ENCODE measurements around the gene ENOX1. TPM values are rescaled to one million over a fixed set of nuclear protein-coding genes. Genes with fewer than 3 reads are reported as not detected.

Gene ENOX1
- total and polyA plus RNA-seq, 9 of the 15 experiments (the other 6 are each of a cell fraction or from before 2014, with no cell fraction given), result not detected

DNA sequence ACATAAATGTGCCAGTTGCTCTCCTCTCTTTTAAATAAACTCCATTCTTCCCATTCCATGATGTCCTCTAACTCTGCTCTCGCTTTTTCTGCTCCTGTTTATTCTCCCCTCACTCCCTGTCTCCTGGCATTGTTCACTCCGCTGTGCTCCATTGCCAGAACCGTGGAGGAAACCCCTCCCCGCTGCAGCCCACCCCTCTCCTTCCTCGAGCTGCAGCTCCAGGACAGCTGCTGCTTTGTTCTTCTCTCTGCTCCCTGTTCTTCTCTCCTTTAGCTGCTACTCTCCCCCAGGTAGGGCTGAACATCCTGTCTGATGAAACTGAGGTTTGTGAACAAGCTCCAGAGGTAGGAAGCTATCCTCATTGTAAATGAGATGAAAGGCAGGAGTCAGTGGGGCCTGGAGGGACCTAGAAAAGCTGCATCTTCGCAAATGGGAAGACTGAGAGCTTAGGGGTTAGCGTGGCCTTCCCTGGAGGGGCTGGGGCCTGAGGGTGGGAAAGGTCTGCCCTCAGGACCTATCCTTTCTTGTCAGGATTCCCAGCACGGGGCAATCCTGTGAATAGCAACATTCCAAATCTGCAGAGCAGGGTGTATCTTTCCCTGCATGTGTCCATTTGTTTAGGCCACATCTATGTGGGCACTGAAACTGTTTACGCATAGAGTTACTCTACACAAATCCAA is 519.7 kb downstream of the ENOX1 start:
- ATAC-seq (no peak), DNase-seq (ENCODE audit: extremely low read depth in 1 of 4, low spot score in 3 of 4) (no peak), FAIRE-seq (no peak)
- ChIA-PET CTCF (ENCODE audit: low intra/inter-chr PET ratio) (no interaction called here), POLR2A (no interaction called here)
- Histone ChIP-seq H3K4me2 (ENCODE audit: insufficient read depth, low read length) (no peak overlapping the region), H3K36me3 (ENCODE audit: control insufficient read depth, insufficient read depth, low read length) (no peaks in the 10 kb centered on the region), H3K9me3 (replicated peaks; ENCODE audit: control insufficient read depth, insufficient read depth, low read depth, low read length) (no peaks in the 10 kb centered on the region), H4K20me1 (replicated peaks; ENCODE audit: control insufficient read depth, insufficient read depth, low read length) (no peaks in the 10 kb centered on the region), H3K9ac (ENCODE audit: insufficient read depth in 1 of 2, low read depth in 2 of 2, low read length in 2 of 2) (no peak overlapping the region), H3K27me3 (ENCODE audit: control insufficient read depth in 2 of 2, insufficient read depth in 2 of 2, low read length in 2 of 2) (no peaks in the 10 kb centered on the region), H2AFZ (ENCODE audit: low read depth, low read length) (no peak overlapping the region), H3K9me1 (ENCODE audit: control insufficient read depth, insufficient read depth, low read length) (no peaks in the 10 kb centered on the region), H3K27ac (ENCODE audit: extremely low read depth, low read depth, low read length) (no peak overlapping the region), H3K4me1 (replicated peaks in 1 of 2; ENCODE audit: control insufficient read depth in 2 of 2, insufficient read depth in 2 of 2, low read length in 2 of 2) (no peaks in the 10 kb centered on the region), H3K4me3 (no peak overlapping the region), H3K79me2 (ENCODE audit: control insufficient read depth, insufficient read depth, low read length) (no peaks in the 10 kb centered on the region)
- in situ Hi-C loops (cut with MboI) (no loop called here), intact Hi-C loops (cut with micrococcal nuclease) (no loop called here)
- BruUV-seq (replicated peaks), result no TSS peak
- WGBS (ENCODE audit: insufficient coverage, low coverage, missing lambda C conversion rate), result 0% methylated on average over 7 of the region's 9 CpGs
- TF ChIP-seq ZNF780A (CRISPR knock-in tag; IDR thresholded peaks at IDR 0.05), result no peak
- TF ChIP-seq, protein P1, sequence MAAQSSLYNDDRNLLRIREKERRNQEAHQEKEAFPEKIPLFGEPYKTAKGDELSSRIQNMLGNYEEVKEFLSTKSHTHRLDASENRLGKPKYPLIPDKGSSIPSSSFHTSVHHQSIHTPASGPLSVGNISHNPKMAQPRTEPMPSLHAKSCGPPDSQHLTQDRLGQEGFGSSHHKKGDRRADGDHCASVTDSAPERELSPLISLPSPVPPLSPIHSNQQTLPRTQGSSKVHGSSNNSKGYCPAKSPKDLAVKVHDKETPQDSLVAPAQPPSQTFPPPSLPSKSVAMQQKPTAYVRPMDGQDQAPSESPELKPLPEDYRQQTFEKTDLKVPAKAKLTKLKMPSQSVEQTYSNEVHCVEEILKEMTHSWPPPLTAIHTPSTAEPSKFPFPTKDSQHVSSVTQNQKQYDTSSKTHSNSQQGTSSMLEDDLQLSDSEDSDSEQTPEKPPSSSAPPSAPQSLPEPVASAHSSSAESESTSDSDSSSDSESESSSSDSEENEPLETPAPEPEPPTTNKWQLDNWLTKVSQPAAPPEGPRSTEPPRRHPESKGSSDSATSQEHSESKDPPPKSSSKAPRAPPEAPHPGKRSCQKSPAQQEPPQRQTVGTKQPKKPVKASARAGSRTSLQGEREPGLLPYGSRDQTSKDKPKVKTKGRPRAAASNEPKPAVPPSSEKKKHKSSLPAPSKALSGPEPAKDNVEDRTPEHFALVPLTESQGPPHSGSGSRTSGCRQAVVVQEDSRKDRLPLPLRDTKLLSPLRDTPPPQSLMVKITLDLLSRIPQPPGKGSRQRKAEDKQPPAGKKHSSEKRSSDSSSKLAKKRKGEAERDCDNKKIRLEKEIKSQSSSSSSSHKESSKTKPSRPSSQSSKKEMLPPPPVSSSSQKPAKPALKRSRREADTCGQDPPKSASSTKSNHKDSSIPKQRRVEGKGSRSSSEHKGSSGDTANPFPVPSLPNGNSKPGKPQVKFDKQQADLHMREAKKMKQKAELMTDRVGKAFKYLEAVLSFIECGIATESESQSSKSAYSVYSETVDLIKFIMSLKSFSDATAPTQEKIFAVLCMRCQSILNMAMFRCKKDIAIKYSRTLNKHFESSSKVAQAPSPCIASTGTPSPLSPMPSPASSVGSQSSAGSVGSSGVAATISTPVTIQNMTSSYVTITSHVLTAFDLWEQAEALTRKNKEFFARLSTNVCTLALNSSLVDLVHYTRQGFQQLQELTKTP (IDR thresholded peaks at IDR 0.05; ENCODE audit: low read depth in 1 of 2, partially characterized antibody in 2 of 2), result no peak
- TF ChIP-seq, protein P2, sequence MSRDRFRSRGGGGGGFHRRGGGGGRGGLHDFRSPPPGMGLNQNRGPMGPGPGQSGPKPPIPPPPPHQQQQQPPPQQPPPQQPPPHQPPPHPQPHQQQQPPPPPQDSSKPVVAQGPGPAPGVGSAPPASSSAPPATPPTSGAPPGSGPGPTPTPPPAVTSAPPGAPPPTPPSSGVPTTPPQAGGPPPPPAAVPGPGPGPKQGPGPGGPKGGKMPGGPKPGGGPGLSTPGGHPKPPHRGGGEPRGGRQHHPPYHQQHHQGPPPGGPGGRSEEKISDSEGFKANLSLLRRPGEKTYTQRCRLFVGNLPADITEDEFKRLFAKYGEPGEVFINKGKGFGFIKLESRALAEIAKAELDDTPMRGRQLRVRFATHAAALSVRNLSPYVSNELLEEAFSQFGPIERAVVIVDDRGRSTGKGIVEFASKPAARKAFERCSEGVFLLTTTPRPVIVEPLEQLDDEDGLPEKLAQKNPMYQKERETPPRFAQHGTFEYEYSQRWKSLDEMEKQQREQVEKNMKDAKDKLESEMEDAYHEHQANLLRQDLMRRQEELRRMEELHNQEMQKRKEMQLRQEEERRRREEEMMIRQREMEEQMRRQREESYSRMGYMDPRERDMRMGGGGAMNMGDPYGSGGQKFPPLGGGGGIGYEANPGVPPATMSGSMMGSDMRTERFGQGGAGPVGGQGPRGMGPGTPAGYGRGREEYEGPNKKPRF (IDR thresholded peaks at IDR 0.05; ENCODE audit: low read depth, low read length), result no peak
- no peak for TF ChIP-seq SMAD2 (IDR thresholded peaks at IDR 0.05; ENCODE audit: low read depth, low read length)
- no peak for TF ChIP-seq PHB2 (IDR thresholded peaks at IDR 0.05; ENCODE audit: low read depth)
- TF ChIP-seq, protein P3, sequence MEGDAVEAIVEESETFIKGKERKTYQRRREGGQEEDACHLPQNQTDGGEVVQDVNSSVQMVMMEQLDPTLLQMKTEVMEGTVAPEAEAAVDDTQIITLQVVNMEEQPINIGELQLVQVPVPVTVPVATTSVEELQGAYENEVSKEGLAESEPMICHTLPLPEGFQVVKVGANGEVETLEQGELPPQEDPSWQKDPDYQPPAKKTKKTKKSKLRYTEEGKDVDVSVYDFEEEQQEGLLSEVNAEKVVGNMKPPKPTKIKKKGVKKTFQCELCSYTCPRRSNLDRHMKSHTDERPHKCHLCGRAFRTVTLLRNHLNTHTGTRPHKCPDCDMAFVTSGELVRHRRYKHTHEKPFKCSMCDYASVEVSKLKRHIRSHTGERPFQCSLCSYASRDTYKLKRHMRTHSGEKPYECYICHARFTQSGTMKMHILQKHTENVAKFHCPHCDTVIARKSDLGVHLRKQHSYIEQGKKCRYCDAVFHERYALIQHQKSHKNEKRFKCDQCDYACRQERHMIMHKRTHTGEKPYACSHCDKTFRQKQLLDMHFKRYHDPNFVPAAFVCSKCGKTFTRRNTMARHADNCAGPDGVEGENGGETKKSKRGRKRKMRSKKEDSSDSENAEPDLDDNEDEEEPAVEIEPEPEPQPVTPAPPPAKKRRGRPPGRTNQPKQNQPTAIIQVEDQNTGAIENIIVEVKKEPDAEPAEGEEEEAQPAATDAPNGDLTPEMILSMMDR (IDR thresholded peaks at IDR 0.05 in 2 of 3, conservative IDR thresholded peaks at IDR 0.05 in 1 of 3; ENCODE audit: insufficient read depth in 2 of 3, low read depth in 1 of 3, low read length in 3 of 3), result no peak
- TF ChIP-seq, protein P4, sequence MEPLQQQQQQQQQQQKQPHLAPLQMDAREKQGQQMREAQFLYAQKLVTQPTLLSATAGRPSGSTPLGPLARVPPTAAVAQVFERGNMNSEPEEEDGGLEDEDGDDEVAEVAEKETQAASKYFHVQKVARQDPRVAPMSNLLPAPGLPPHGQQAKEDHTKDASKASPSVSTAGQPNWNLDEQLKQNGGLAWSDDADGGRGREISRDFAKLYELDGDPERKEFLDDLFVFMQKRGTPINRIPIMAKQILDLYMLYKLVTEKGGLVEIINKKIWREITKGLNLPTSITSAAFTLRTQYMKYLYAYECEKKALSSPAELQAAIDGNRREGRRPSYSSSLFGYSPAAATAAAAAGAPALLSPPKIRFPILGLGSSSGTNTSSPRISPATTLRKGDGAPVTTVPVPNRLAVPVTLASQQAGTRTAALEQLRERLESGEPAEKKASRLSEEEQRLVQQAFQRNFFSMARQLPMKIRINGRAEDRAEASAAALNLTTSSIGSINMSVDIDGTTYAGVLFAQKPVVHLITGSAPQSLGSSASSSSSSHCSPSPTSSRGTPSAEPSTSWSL (CRISPR knock-in tag; IDR thresholded peaks at IDR 0.05; ENCODE audit: borderline replicate concordance), result no peak
- TF ChIP-seq ZNF41 (CRISPR knock-in tag; conservative IDR thresholded peaks at IDR 0.05), result no peak
- TF ChIP-seq, protein P5, sequence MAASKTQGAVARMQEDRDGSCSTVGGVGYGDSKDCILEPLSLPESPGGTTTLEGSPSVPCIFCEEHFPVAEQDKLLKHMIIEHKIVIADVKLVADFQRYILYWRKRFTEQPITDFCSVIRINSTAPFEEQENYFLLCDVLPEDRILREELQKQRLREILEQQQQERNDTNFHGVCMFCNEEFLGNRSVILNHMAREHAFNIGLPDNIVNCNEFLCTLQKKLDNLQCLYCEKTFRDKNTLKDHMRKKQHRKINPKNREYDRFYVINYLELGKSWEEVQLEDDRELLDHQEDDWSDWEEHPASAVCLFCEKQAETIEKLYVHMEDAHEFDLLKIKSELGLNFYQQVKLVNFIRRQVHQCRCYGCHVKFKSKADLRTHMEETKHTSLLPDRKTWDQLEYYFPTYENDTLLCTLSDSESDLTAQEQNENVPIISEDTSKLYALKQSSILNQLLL (CRISPR knock-in tag; IDR thresholded peaks at IDR 0.05; ENCODE audit: borderline replicate concordance), result no peak
- no peak for TF ChIP-seq HNRNPUL1 (IDR thresholded peaks at IDR 0.05; ENCODE audit: low read length)
